HepG2 (cell line): ENCODE results near the gene UNC5B.

ENCODE experiments used
- YY1 ChIP-seq: IDR thresholded peaks from 2 replicates; pipeline ENCODE4 v1.6.1; 2011; ENCODE audit warnings: low read length, low read depth, moderate library complexity, mild to moderate bottlenecking; ENCODE audit not compliant: insufficient read depth, insufficient replicate concordance
- TF ChIP-seq, protein P1 (sequence below): sonication (generic); formaldehyde crosslinking; IDR thresholded peaks from 2 replicates; pipeline ENCODE4 v1.5.0; 2020; ENCODE audit warnings: missing genetic modification reagents
- TF ChIP-seq, protein P2 (sequence below): sonication (generic); formaldehyde crosslinking; IDR thresholded peaks from 2 replicates; pipeline ENCODE4 v1.4.0; 2020; ENCODE audit warnings: missing genetic modification reagents
- TF ChIP-seq, protein P3 (sequence below): sonication (generic); formaldehyde crosslinking; IDR thresholded peaks from 2 replicates; pipeline ENCODE4 v1.5.1; 2020; ENCODE audit warnings: missing genetic modification reagents, mild to moderate bottlenecking, borderline replicate concordance

DNA sequence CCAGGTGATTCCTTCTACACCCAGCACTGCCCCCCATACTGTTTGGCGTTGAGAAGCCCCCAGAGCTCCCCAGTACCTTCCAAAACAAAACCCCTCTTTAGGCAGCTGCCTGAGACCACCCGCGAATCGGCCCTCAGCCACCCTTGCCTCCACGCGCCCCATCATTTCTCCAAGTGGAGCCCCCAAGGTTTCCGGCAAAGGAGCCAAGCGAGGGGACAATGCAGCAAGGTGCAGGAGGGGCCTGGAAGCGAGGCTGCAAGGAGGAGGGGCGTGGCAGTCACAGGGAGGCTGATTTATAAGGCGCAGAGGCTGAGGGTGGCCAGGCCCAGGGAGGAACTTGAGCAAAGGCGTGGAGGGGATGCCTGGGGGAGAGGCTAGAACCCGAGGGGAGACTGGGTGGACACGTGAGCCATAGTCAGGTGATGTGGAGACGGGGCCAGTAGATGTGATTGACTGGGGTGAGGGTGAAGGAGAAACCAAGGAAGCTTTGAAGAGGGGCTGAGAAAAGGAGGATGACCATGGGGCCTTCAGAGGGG is 122.9 kb downstream of the UNC5B start:
- no peak for TF ChIP-seq YY1
- TF ChIP-seq, protein P1, sequence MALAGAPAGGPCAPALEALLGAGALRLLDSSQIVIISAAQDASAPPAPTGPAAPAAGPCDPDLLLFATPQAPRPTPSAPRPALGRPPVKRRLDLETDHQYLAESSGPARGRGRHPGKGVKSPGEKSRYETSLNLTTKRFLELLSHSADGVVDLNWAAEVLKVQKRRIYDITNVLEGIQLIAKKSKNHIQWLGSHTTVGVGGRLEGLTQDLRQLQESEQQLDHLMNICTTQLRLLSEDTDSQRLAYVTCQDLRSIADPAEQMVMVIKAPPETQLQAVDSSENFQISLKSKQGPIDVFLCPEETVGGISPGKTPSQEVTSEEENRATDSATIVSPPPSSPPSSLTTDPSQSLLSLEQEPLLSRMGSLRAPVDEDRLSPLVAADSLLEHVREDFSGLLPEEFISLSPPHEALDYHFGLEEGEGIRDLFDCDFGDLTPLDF (CRISPR knock-in tag), result no peak
- TF ChIP-seq, protein P2, sequence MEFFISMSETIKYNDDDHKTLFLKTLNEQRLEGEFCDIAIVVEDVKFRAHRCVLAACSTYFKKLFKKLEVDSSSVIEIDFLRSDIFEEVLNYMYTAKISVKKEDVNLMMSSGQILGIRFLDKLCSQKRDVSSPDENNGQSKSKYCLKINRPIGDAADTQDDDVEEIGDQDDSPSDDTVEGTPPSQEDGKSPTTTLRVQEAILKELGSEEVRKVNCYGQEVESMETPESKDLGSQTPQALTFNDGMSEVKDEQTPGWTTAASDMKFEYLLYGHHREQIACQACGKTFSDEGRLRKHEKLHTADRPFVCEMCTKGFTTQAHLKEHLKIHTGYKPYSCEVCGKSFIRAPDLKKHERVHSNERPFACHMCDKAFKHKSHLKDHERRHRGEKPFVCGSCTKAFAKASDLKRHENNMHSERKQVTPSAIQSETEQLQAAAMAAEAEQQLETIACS, result no peak
- TF ChIP-seq, protein P3, sequence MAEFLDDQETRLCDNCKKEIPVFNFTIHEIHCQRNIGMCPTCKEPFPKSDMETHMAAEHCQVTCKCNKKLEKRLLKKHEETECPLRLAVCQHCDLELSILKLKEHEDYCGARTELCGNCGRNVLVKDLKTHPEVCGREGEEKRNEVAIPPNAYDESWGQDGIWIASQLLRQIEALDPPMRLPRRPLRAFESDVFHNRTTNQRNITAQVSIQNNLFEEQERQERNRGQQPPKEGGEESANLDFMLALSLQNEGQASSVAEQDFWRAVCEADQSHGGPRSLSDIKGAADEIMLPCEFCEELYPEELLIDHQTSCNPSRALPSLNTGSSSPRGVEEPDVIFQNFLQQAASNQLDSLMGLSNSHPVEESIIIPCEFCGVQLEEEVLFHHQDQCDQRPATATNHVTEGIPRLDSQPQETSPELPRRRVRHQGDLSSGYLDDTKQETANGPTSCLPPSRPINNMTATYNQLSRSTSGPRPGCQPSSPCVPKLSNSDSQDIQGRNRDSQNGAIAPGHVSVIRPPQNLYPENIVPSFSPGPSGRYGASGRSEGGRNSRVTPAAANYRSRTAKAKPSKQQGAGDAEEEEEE, result no peak
